ENCODE results near the gene CEP128.

The CEP128 gene

GRCh38 chr14:80609055-80609454 is 332.5 kb downstream of the CEP128 start:
- TF ChIP-seq CTCF (IDR thresholded peaks at IDR 0.05; ENCODE audit: low read depth, low read length): no peak
- no peak overlapping the region for H3K4me3 ChIP-seq (ENCODE audit: low read depth, low read length)

GRCh38 chr14:80608563-80608962 is 333.0 kb downstream of the CEP128 start:
- no peak for TF ChIP-seq CTCF (IDR thresholded peaks at IDR 0.05; ENCODE audit: low read depth, low read length)
- no peak overlapping the region for H3K4me3 ChIP-seq (ENCODE audit: low read depth, low read length)

- H3K4me3 ChIP-seq (ENCODE audit: low read depth, low read length): no peak overlapping the region
- TF ChIP-seq CTCF (IDR thresholded peaks at IDR 0.05; ENCODE audit: low read depth, low read length): no peak
Observed at GRCh38 chr14:80607430-80608190, 333.9 kb downstream of the CEP128 start.

- H3K4me3 ChIP-seq (ENCODE audit: low read depth, low read length): no peak overlapping the region
- TF ChIP-seq CTCF (IDR thresholded peaks at IDR 0.05; ENCODE audit: low read depth, low read length): no peak
Observed at GRCh38 chr14:80606347-80606772, 335.2 kb downstream of the CEP128 start.

GRCh38 chr14:80605536-80605935 is 336.0 kb downstream of the CEP128 start:
- no peak for TF ChIP-seq CTCF (IDR thresholded peaks at IDR 0.05; ENCODE audit: low read depth, low read length)
- no peak overlapping the region for H3K4me3 ChIP-seq (ENCODE audit: low read depth, low read length)

- H3K4me3 ChIP-seq (ENCODE audit: low read depth, low read length): no peak overlapping the region
- no peak for TF ChIP-seq CTCF (IDR thresholded peaks at IDR 0.05; ENCODE audit: low read depth, low read length)
Observed at GRCh38 chr14:80602946-80603345, 338.6 kb downstream of the CEP128 start.

GRCh38 chr14:80587096-80587724 is 354.3 kb downstream of the CEP128 start:
- H3K4me3 ChIP-seq (ENCODE audit: low read depth, low read length): no peak overlapping the region
- TF ChIP-seq CTCF (IDR thresholded peaks at IDR 0.05; ENCODE audit: low read depth, low read length): peak; percentile 21; the same call in 1 of the 2 replicates
